ENCODE results near the gene TNFAIP3. TPM values are rescaled to one million over a fixed set of nuclear protein-coding genes. Genes with fewer than 3 reads are reported as not detected.

Gene TNFAIP3
- total RNA-seq, 3 donors from 2014 or later, result 49.3 to 65.2 (median 55.8) TPM

- ATAC-seq (no peak), DNase-seq (peak in 1 of 3 donors; percentile 20)
- Histone ChIP-seq H3K4me3 (no peak overlapping the region), H3K4me1 (ENCODE audit: low read depth) (no peaks in the 10 kb centered on the region), H3K9me3 (no peaks in the 10 kb centered on the region), H3K36me3 (ENCODE audit: low read depth) (no peaks in the 10 kb centered on the region)
- TF ChIP-seq CTCF (IDR thresholded peaks at IDR 0.05), result no peak
- intact Hi-C loops (cut with DNase I, micrococcal nuclease), result no loop called here
These were observed 54.8 kb downstream of the TNFAIP3 start for GRCh38 chr6:137921823-137922222.

- DNase-seq (no peak), ATAC-seq (peak; percentile 42)
- Histone ChIP-seq H3K4me3 (no peak overlapping the region), H3K4me1 (ENCODE audit: low read depth) (no peaks in the 10 kb centered on the region), H3K9me3 (no peaks in the 10 kb centered on the region), H3K36me3 (ENCODE audit: low read depth) (no peaks in the 10 kb centered on the region)
- no peak for TF ChIP-seq CTCF (IDR thresholded peaks at IDR 0.05)
- intact Hi-C loops (cut with DNase I, micrococcal nuclease), result no loop called here
These were observed 57.0 kb downstream of the TNFAIP3 start for GRCh38 chr6:137923866-137924653.

- H3K4me3 ChIP-seq, result no peak overlapping the region
- H3K9me3 ChIP-seq, result no peaks in the 10 kb centered on the region
- no peaks in the 10 kb centered on the region for H3K4me1 ChIP-seq (ENCODE audit: low read depth)
- no peaks in the 10 kb centered on the region for H3K36me3 ChIP-seq (ENCODE audit: low read depth)
- no peak for DNase-seq
- no peak for TF ChIP-seq CTCF (IDR thresholded peaks at IDR 0.05)
- intact Hi-C loops (cut with DNase I, micrococcal nuclease), result no loop called here
- ATAC-seq, result no peak
These were observed 58.2 kb downstream of the TNFAIP3 start for GRCh38 chr6:137925141-137925698.

- intact Hi-C loops (cut with DNase I, micrococcal nuclease), result no loop called here
- no peaks in the 10 kb centered on the region for H3K36me3 ChIP-seq (ENCODE audit: low read depth)
- H3K4me3 ChIP-seq, result no peak overlapping the region
- no peak for TF ChIP-seq CTCF (IDR thresholded peaks at IDR 0.05)
- DNase-seq, result peak in 1 of 3 donors; percentile 54
- peak; percentile 69 for ATAC-seq
- H3K9me3 ChIP-seq, result no peaks in the 10 kb centered on the region
- H3K4me1 ChIP-seq (ENCODE audit: low read depth), result no peaks in the 10 kb centered on the region
These were observed 59.2 kb downstream of the TNFAIP3 start for GRCh38 chr6:137926207-137926731.

- no peaks in the 10 kb centered on the region for H3K4me1 ChIP-seq (ENCODE audit: low read depth)
- ATAC-seq (no peak), DNase-seq (no peak)
- intact Hi-C loops (cut with DNase I, micrococcal nuclease), result no loop called here
- no peaks in the 10 kb centered on the region for H3K9me3 ChIP-seq
- no peak overlapping the region for H3K4me3 ChIP-seq
- TF ChIP-seq CTCF (IDR thresholded peaks at IDR 0.05), result no peak
- H3K36me3 ChIP-seq (ENCODE audit: low read depth), result no peaks in the 10 kb centered on the region
These were observed 59.9 kb downstream of the TNFAIP3 start for GRCh38 chr6:137926985-137927384.

All from mucosa of descending colon (tissue), 3 donors.